Left cardiac atrium (tissue), 4 donors: ENCODE data around the gene TANC1. TPM values are rescaled to one million over a fixed set of nuclear protein-coding genes. Genes with fewer than 3 reads are reported as not detected.

Experiments used
- ATAC-seq, 2 donors: fragments of 200-7000 bp; cut with Tn5 transposase; one replicate each; pipeline ENCODE4 v1.9.1; 2020; ENCODE audit warnings: mild to moderate bottlenecking in 2 of 2, moderate library complexity in 2 of 2
- DNase-seq: peaks from one replicate; pipeline ENCODE4 v3.0.0-alpha.2; 2020
- intact Hi-C, 2 donors: fragments of 100-400 bp; cut with DNase I; formaldehyde crosslinking; loops; one replicate each; pipeline versions ENCODE4 v1.14.1 to v1.15.1; 2022 to 2023
- total RNA-seq, 2 donors: library from RNA; stranded (reverse); fragmentation: NEBNext Ultra II Directional; extraction: Animal tissue kit (Norgen Biotek cat#: 25700); gene quantifications; one replicate each; pipeline ENCODE4 v1.2.1, GENCODE V29; 2021
- donor health status: DM: no; HTN: yes; CAD: no.
- donor health status: DM: no; HTN: yes; CAD: no; lungs with severe emphysema.
- donor health status: DM: yes; HTN: yes; CAD: no.
- donor health status: Dilated cardiomyopathy.

The TANC1 gene
- total RNA-seq, 2 donors from 2014 or later: 38.6 to 80.7 TPM

- DNase-seq: no peak
- intact Hi-C loops: no loop called here
- ATAC-seq: no peak
These were observed 20.1 kb downstream of the TANC1 start for GRCh38 chr2:158988501-158988900.

GRCh38 chr2:158989165-158989564, 20.7 kb downstream of the TANC1 start:
- DNase-seq (no peak), ATAC-seq (no peak)
- intact Hi-C loops: no loop called here

- intact Hi-C loops: no loop called here
- peak in 1 of 2 donors; percentile 90 for ATAC-seq
- DNase-seq: no peak
These were observed 22.2 kb downstream of the TANC1 start for GRCh38 chr2:158990397-158991214.

GRCh38 chr2:158993030-158993429, 24.6 kb downstream of the TANC1 start:
- ATAC-seq: no peak
- intact Hi-C loops: no loop called here

GRCh38 chr2:158993721-158994587, 25.5 kb downstream of the TANC1 start:
- no peak for ATAC-seq
- DNase-seq: no peak
- intact Hi-C loops: no loop called here

More at GRCh38 chr2:158993030-158993429, 24.6 kb downstream of the TANC1 start:
- DNase-seq: no peak

GRCh38 chr2:158994920-158995676, 26.7 kb downstream of the TANC1 start:
- ATAC-seq: peak; percentile 83 to 93
- intact Hi-C loops: no loop called here
- peak; percentile 44 for DNase-seq

- DNase-seq (no peak), ATAC-seq (peak; percentile 15 to 17)
- intact Hi-C loops: no loop called here
These were observed 27.2 kb downstream of the TANC1 start for GRCh38 chr2:158995677-158996049.

- DNase-seq (no peak), ATAC-seq (no peak)
- intact Hi-C loops: no loop called here
These were observed 28.0 kb downstream of the TANC1 start for GRCh38 chr2:158996378-158996993.

- intact Hi-C loops: no loop called here
- ATAC-seq (no peak), DNase-seq (no peak)
These were observed 28.8 kb downstream of the TANC1 start for GRCh38 chr2:158997037-158997790.

GRCh38 chr2:158998551-158999248, 30.3 kb downstream of the TANC1 start:
- ATAC-seq (peak in 1 of 2 donors; percentile 15), DNase-seq (no peak)
- intact Hi-C loops: no loop called here

GRCh38 chr2:158999458-158999857, 31.0 kb downstream of the TANC1 start:
- intact Hi-C loops: no loop called here
- ATAC-seq (no peak), DNase-seq (no peak)

- ATAC-seq (no peak), DNase-seq (no peak)
- intact Hi-C loops: no loop called here
These were observed 31.6 kb downstream of the TANC1 start for GRCh38 chr2:159000072-159000471.

- DNase-seq (no peak), ATAC-seq (no peak)
- intact Hi-C loops: no loop called here
These were observed 34.1 kb downstream of the TANC1 start for GRCh38 chr2:159002462-159003111.

GRCh38 chr2:159003555-159003954, 35.1 kb downstream of the TANC1 start:
- no peak for DNase-seq

GRCh38 chr2:159004849-159005248, 36.4 kb downstream of the TANC1 start:
- intact Hi-C loops: no loop called here
- no peak for ATAC-seq
- DNase-seq: no peak

More at GRCh38 chr2:159003555-159003954, 35.1 kb downstream of the TANC1 start:
- ATAC-seq: peak; percentile 32 to 34
- intact Hi-C loops: no loop called here

- no peak for DNase-seq
- intact Hi-C loops: loop anchor here in 1 of 2 donors (10.0 kb wide), 1 partner anchor 105 kb away; no protein-coding TSS in a partner anchor
- ATAC-seq: no peak
These were observed 41.5 kb downstream of the TANC1 start for GRCh38 chr2:159009940-159010339.

GRCh38 chr2:159010340-159010739, 41.9 kb downstream of the TANC1 start:
- no peak for DNase-seq
- intact Hi-C loops: loop anchor here in 1 of 2 donors (10.0 kb wide), 1 partner anchor 106 kb away; no protein-coding TSS in a partner anchor
- peak in 1 of 2 donors; percentile 82 for ATAC-seq
